CD1c-positive myeloid dendritic cell (primary cell): ENCODE data around the gene CLEC18B.
"Not testable (repeated sequence)": the region's sequence is repeated elsewhere in the genome, so short reads cannot be mapped to it uniquely, and the experiment has no call there.

ENCODE experiments used
- DNase-seq: peaks from one replicate; pipeline ENCODE4 v3.0.0-alpha.2; 2016; ENCODE audit errors: extremely low spot score

The CLEC18B gene

DNA sequence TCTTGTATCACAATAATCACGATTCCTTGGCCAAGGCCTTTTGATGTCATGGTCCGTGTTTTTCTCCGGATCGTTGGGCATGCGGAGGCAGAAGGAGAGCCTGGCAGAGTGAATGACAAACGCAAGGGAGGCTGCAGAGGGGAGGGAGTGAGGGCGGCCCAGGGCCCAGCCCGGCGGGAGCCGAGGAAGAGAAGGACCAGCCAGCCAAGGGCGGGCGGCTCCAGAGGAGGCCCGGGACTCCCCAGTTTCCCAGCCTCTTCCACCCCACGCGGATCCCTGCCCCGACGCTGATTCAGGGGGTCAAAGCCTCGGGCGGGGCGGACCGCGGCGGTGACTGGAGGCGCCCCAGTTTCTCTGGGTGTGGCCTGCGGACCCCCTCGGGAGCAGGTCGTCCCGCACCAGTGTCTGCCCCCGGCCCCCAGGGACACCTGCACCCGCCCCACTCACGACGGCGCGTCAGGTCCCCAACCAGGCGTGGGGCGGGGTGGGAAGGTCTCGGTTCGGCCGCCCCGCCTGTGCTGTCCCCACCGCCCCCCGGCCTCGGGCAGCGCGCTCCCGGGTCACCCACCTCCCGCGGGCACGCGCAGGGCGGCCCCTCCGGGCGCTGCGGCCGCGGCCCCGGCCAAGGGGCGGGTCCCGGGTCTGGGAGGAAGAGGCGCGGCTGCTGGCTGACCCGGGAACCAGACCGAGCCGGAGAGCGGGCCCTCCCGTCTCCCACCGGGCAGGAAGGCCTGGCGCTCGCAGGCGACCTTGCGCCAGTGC is 14.5 kb downstream of the CLEC18B start:
- DNase-seq = not testable (repeated sequence)

DNA sequence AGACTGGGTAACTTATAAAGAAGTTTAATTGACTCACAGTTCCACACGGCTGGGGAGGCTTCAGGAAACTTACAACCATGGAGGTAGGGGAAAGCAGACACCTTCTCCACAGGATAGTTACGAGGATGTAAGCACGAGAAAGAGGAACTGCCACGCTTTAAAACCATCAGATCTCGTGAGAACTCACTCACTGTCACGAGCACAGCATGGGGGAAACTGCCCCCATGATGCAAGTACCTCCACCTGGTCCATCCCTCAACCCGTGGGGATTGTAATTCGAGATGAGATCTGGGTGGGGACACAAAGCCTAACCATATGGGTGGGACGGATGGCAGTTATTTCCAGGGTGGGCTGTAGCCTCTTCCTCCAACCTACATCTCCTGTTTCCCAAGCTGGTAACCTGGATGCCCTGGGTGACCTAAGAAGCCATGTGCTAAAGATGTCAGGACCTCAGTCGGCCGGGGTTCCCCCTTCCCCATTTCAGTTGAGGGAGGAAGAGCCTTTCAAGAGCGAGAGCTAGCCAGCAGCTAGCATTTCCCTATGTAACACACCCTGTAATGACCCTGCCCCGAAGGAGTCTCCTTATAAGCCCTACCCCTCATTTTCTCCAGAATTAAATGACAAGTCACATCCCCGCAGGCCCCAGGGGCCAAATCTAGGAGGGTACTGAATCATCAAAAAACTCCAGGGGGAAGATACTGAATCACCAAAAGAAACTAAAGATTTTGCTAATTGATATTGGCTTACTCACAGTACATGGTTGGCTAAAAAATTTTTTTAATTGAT is 16.9 kb downstream of the CLEC18B start:
- not testable (repeated sequence) for DNase-seq

DNA sequence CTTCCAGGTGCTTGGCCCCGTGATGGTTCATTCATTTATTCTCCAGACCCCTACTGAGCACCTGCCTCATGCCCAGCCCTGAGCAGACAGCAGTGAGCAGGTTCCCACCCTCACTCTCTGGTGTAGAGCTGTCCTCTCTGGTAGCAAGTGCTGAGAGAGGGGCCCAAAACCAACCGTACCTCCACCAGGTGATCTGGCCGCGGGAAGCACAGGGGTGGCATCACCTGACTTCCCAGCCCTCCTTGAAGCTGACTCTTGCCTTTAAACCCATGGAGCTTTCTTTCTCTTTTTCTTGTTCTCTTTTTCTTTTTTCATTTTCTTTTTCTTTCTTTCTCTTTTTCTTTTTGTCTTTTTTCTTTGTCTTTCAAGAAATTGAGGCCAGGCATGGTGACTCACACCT is 21.0 kb downstream of the CLEC18B start:
- not testable (repeated sequence) for DNase-seq

DNA sequence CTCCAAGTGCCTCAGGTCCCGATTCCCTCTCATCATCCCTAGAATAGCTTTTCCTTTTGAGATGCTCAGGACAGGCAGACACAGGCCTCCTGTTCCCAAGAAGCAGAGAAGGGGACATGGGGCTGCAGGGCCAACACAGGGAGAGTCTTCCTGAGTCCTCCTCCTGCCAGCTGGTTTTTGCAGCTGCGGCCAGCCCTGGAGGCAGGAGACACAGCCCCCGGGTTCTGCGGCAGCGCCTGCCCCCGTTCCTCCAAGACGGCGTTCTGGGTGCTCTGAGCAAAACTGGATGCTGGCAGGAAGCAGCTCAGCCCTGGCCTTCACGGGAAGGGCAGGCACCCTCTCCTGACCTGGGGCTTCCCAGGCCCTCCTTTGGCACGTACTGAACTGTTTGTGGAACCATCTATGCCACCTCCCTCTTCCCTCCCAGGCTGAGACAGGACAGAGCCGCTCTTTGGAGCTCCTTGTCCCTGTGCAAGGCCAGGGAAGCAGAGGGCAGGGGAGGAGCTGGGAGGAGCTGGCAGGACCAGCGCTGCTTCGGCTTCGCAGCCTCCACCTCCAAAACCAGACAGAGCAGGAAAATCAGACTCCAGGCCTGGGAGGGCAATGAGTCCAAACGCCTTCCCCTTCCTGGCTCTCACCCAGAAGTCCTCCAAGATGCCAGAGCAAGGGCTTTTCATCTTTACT is 22.9 kb downstream of the CLEC18B start:
- not testable (repeated sequence) for DNase-seq

DNA sequence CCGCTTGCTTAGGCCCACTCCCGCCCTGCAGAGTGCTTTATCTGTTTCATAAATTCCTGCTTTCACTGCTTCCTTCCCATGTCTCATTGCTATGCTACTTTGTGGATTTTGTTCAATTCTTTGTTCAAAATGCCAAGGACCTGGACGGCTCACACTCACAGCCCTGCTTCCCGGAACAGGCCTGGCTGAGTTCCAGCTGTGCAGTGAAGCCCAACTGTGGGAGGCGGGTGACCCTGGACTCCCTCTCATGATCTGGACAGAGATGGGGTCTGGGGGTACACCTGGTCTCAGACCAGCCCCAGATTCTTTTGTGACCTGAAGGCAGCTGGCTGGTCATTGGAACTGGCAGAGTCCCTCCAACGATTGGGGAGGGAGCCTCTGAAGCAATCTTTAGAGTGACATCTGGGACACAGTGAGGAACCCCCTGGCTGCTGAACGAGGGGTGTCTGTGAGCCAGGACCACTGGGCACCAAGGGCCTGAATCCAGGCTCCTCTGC is 24.7 kb downstream of the CLEC18B start:
- not testable (repeated sequence) for DNase-seq

DNA sequence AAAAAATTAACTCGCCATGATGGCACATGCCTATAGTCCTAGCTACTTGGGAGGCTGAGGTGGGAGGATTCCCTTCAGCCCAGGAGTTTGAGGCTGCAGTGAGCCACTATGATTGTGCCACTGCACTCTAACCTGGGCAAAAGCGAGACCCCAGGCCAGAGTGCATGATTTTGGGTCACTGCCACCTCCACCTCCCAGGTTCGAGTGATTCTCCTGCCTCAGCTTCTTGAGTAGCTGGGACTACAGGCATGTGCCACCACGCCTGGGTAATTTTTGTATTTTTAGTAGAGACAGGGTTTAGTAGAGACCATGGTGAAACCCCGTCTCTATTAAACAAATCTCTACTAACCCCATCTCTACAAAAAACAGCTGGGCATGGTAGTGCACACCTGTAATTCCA is 26.7 kb downstream of the CLEC18B start:
- not testable (repeated sequence) for DNase-seq

DNA sequence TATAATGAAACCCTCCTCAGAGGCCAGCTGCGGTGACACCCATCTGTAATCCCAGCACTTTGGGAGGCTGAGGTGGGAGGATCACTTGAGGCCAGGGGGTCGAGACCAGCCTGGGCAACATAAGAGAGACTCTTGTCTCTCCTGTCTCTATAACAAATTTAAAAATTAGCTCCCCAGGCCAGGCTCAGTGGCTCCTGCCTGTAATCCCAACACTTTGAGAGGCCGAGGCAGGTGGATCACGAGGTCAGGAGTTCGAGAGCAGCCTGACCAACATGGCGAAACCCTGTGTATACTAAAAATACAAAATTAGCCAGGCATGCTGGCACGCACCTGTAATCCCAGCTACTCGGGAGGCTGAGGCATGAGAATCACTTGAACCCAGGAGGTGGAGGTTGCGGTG is 27.1 kb downstream of the CLEC18B start:
- DNase-seq = not testable (repeated sequence)

GRCh38 chr16:74391454-74392050 is 29.7 kb downstream of the CLEC18B start:
- not testable (repeated sequence) for DNase-seq

GRCh38 chr16:74382339-74383034 is 38.8 kb downstream of the CLEC18B start:
- not testable (repeated sequence) for DNase-seq

GRCh38 chr16:74373847-74374184 is 47.5 kb downstream of the CLEC18B start:
- DNase-seq = not testable (repeated sequence)

GRCh38 chr16:74372953-74373846 is 48.1 kb downstream of the CLEC18B start:
- DNase-seq = no peak

DNA sequence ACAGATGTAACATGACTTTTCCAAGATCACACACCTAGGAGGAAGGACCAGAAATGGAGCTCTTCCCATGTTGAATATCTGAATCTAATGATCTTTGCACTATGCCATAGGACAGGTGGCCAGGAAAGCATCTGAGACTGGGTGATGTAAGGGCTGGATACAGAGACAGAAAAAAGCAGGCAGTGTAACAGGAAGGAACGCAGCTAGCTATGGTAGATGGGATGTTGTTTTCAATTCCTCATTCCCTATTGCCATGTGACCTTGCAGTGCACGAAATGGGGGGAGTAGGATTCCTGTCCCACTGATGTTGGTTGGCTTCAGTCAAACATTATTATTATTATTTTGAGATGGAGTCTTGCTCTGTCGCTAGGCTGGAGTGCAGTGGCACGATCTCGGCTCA is 48.9 kb downstream of the CLEC18B start:
- peak; percentile 54 for DNase-seq

DNA sequence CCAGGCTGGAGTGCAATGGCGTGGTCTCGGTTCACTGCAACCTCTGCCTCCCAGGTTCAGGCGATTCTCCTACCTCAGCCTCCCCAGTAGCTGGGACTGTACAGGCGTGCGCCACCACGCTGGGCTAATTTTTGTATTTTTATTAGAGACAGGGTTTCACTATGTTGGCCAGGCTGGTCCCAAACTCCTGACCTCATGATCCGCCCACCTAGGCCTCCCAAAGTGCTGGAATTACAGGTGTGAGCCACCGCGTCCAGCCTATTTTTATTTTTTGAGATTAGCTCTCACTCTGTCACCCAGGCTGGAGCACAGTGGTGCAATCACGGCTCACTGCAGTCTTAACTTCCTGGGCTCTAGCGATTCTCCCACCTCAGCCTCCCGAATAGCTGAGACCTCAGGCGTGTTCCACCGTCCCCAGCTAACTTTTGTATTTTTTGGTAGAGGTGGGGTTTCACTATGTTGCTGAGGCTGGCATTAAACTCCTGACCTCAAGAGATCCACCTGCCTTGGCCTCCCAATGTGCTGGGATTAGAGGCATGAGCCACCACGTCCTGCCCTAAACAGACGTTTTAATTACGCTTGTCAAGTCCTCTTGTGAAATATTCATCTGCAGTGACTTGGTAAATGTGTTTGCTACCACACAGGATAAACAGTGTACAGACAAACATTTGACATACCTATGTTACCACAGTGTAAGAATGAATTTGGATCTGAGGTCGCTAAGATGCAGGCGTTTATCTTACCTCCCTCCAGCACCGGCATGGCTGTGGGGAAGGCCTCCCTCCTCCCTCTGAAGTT is 50.7 kb downstream of the CLEC18B start:
- DNase-seq = not testable (repeated sequence)

GRCh38 chr16:74368002-74368911 is 53.0 kb downstream of the CLEC18B start:
- peak; percentile 100 for DNase-seq

- peak; percentile 37 for DNase-seq
These were observed 53.7 kb downstream of the CLEC18B start for GRCh38 chr16:74367469-74368001.

DNA sequence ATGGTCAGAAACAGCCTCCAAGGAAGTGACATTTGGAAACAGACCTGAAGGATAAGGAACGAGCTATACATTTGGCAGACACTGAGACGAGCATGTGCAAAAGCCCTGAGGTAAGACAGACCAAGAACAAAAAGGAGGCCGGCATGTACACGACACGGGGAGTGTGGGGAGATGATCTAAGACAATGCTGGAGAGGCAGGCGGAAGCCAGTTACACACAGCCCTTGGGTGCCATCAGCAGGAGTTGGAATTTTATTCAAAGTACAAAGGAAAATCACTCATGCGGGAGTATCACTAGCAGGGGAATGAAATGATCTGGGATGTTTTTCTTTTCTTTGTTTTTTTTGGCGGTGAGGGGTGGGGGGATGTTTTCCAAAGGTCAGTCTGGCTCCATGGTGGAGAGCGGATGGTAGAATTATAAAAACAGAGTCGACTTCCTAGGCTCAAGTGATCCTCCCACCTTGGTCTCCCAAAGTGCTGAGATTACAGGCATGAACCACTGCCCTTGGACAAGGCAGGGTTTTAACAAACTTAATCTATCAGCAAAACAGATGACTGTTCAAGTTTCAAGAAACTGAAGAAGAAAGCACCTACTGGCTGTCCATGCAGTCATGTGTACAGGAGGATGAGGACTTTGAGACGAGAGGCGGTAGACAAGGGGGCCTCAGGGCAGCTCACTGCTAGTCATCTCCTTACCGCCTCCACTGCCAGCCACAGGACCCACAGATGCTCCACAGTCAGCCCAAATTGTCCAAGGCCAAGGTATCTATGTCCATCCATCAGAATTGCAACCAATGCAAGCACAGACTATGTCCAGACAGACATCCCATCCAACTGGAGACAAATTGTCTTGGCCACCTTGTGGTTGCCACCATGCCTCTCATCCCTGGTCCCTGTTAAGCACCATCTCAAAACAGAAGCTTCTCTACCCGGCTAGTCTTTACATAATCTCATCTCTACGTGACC is 59.4 kb downstream of the CLEC18B start:
- DNase-seq = not testable (repeated sequence)
